HCT116 (cell line): Measurements from ENCODE around the gene GZF1. TPM values are rescaled to one million over a fixed set of nuclear protein-coding genes. Genes with fewer than 3 reads are reported as not detected.

Source experiments
- ATAC-seq: fragments of 200-7000 bp; cut with Tn5 transposase; 2 replicates; pipeline ENCODE4 v1.9.1; 2020; ENCODE audit warnings: mild to moderate bottlenecking, moderate library complexity
- BruUV-seq: library from RNA; stranded (reverse); fragments of 400-500 nt; replicated peaks from 2 replicates; lab custom pipeline; 2021; lab: Mats Ljungman, UMichigan
- CTCF ChIA-PET: fragments of 300-600 bp; sonication (Branson Sonifier 250); formaldehyde crosslinking; loops from one replicate; lab custom pipeline; 2021; ENCODE audit warnings: antibody characterized with exemption; lab: Charles Lee
- POLR2A ChIA-PET: fragments of 300-600, 350-600 bp; sonication (Branson Sonifier 250); formaldehyde crosslinking; loops from one replicate; lab custom pipeline; 2021; ENCODE audit warnings: antibody characterized with exemption; lab: Charles Lee
- RAD21 ChIA-PET, 2 experiments: fragments of 300-600 bp; sonication (Branson Sonifier 250); formaldehyde crosslinking; loops; one replicate each; lab custom pipeline; 2023; ENCODE audit warnings: low total read pairs in 2 of 2; ENCODE audit not compliant: uncharacterized antibody in 2 of 2, unreplicated experiment in 2 of 2, low non-redundant PET in 1 of 2; lab: Charles Lee
- DNase-seq: peaks from one replicate; pipeline ENCODE4 v3.0.0-alpha.2; 2010; ENCODE audit warnings: low read depth, low spot score
- H2AFZ ChIP-seq: fragments of 200-600 bp; shearing (Covaris generic), sonication (generic); 2 replicates; pipeline ENCODE4 v1.6.1; 2017; ENCODE audit warnings: low read depth, mixed run types, mixed read lengths, antibody characterized with exemption, low read length; ENCODE audit not compliant: poor library complexity, severe bottlenecking
- H3K27ac ChIP-seq: 2 replicates; pipeline ENCODE4 v1.5.1; 2012; ENCODE audit warnings: low read depth, low read length
- H3K27me3 ChIP-seq: fragments of 200-600 bp; sonication (generic); 2 replicates; pipeline ENCODE4 v1.6.1; 2016; ENCODE audit warnings: mixed run types, low read length, mixed read lengths; ENCODE audit not compliant: insufficient read depth
- H3K36me3 ChIP-seq, 2 experiments: fragments of 200-500 bp in 1 of 2; fragments of 200-600 bp in 1 of 2; sonication (Bioruptor generic) in 1 of 2; sonication (generic) in 1 of 2; 2 replicates each; pipeline versions ENCODE4 v1.5.1 to v1.6.1; 2014 to 2016; ENCODE audit warnings: low read length in 2 of 2, inconsistent platforms in 1 of 2, mixed read lengths in 1 of 2, mixed run types in 1 of 2; ENCODE audit not compliant: insufficient read depth in 2 of 2, control insufficient read depth in 1 of 2
- H3K4me1 ChIP-seq, 2 experiments: fragments of 200-600 bp in 1 of 2; sonication (generic) in 1 of 2; 2 replicates each; pipeline versions ENCODE4 v1.5.1 to v1.6.1; 2012 to 2017; ENCODE audit warnings: low read length in 2 of 2, inconsistent platforms in 1 of 2, mild to moderate bottlenecking in 1 of 2, mixed read lengths in 1 of 2, mixed run types in 1 of 2, moderate library complexity in 1 of 2; ENCODE audit not compliant: insufficient read depth in 2 of 2, control insufficient read depth in 1 of 2
- H3K4me2 ChIP-seq: fragments of 200-600 bp; sonication (generic); 2 replicates; pipeline ENCODE4 v1.6.1; 2017; ENCODE audit warnings: mixed run types, low read length, mixed read lengths
- H3K4me3 ChIP-seq, 2 experiments: fragments of 200-600 bp in 1 of 2; sonication (generic) in 1 of 2; replicated peaks in 1 of 2; 2 replicates each; pipeline ENCODE4 v1.5.1; 2011 to 2016; ENCODE audit warnings: low read length in 2 of 2, control low read depth in 1 of 2, low read depth in 1 of 2, mild to moderate bottlenecking in 1 of 2, mixed read lengths in 1 of 2, mixed run types in 1 of 2
- H3K79me2 ChIP-seq: fragments of 200-600 bp; sonication (generic); 2 replicates; pipeline ENCODE4 v1.6.1; 2017; ENCODE audit warnings: mild to moderate bottlenecking, mixed run types, low read length, moderate library complexity, mixed read lengths; ENCODE audit not compliant: insufficient read depth
- H3K9ac ChIP-seq: fragments of 200-600 bp; sonication (generic); 2 replicates; pipeline ENCODE4 v1.6.1; 2016; ENCODE audit warnings: low read length, mixed read lengths
- H3K9me2 ChIP-seq: fragments of 200-600 bp; sonication (generic), shearing (Covaris generic); 2 replicates; pipeline ENCODE4 v1.6.1; 2017; ENCODE audit warnings: mixed run types, mild to moderate bottlenecking, moderate library complexity; ENCODE audit not compliant: insufficient read depth
- H3K9me3 ChIP-seq, 2 experiments: fragments of 200-500 bp in 1 of 2; fragments of 200-600 bp in 1 of 2; sonication (Bioruptor generic) in 1 of 2; sonication (generic) in 1 of 2; 2 replicates each; pipeline ENCODE4 v1.6.1; 2014 to 2017; ENCODE audit warnings: low read length in 2 of 2, mixed read lengths in 2 of 2, inconsistent platforms in 1 of 2, low read depth in 1 of 2, mild to moderate bottlenecking in 1 of 2, mixed run types in 1 of 2, moderate library complexity in 1 of 2; ENCODE audit not compliant: control insufficient read depth in 1 of 2, insufficient read depth in 1 of 2
- H4K20me1 ChIP-seq: fragments of 200-600 bp; sonication (generic), shearing (Covaris generic); 2 replicates; pipeline ENCODE4 v1.6.1; 2017; ENCODE audit warnings: mixed run types, mild to moderate bottlenecking, moderate library complexity; ENCODE audit not compliant: insufficient read depth
- CBX3 ChIP-seq: IDR thresholded peaks from 2 replicates; pipeline ENCODE4 v1.6.1; 2012; ENCODE audit warnings: low read depth
- EGR1 ChIP-seq: IDR thresholded peaks from 2 replicates; pipeline ENCODE4 v1.6.1; 2012; ENCODE audit warnings: low read depth
- ELF1 ChIP-seq: IDR thresholded peaks from 2 replicates; pipeline ENCODE4 v1.6.1; 2012; ENCODE audit warnings: low read depth, borderline replicate concordance
- EZH2 ChIP-seq: fragments of 200-600 bp; sonication (generic); IDR thresholded peaks from 2 replicates; pipeline ENCODE4 v1.6.1; 2017; ENCODE audit warnings: antibody characterized with exemption, mixed run types
- EZH2phosphoT487 ChIP-seq: fragments of 200-600 bp; IDR thresholded peaks from 2 replicates; pipeline ENCODE4 v1.6.1; 2018; ENCODE audit warnings: antibody characterized with exemption, borderline replicate concordance
- FOSL1 ChIP-seq: IDR thresholded peaks from 2 replicates; pipeline ENCODE4 v1.6.1; 2012; ENCODE audit warnings: low read depth
- JUND ChIP-seq: IDR thresholded peaks from 2 replicates; pipeline ENCODE4 v1.6.1; 2012
- POLR2A ChIP-seq: IDR thresholded peaks from 2 replicates; pipeline ENCODE4 v1.7.0; 2011; ENCODE audit warnings: borderline replicate concordance; ENCODE audit not compliant: insufficient read depth, insufficient read length; ENCODE audit errors: extremely low read depth
- POLR2AphosphoS5 ChIP-seq: IDR thresholded peaks from 2 replicates; pipeline ENCODE4 v1.6.1; 2011; ENCODE audit warnings: mild to moderate bottlenecking, low read depth, low read length, moderate library complexity
- RAD21 ChIP-seq: IDR thresholded peaks from 2 replicates; pipeline ENCODE4 v1.6.1; 2012; ENCODE audit warnings: low read depth, mild to moderate bottlenecking
- SIN3A ChIP-seq: IDR thresholded peaks from 2 replicates; pipeline ENCODE4 v1.6.1; 2012; ENCODE audit warnings: low read depth
- SP1 ChIP-seq: IDR thresholded peaks from 2 replicates; pipeline ENCODE4 v1.6.1; 2012; ENCODE audit warnings: low read depth
- SRF ChIP-seq: IDR thresholded peaks from 2 replicates; pipeline ENCODE4 v1.6.1; 2012; ENCODE audit warnings: low read depth
- TCF7L2 ChIP-seq: IDR thresholded peaks from 2 replicates; pipeline ENCODE4 v1.7.0; 2011; ENCODE audit warnings: borderline replicate concordance, inconsistent platforms; ENCODE audit not compliant: insufficient read depth, insufficient read length; ENCODE audit errors: extremely low read depth
- ZNF274 ChIP-seq: fragments of 200-500 bp; sonication (Bioruptor generic); IDR thresholded peaks from 2 replicates; pipeline ENCODE4 v1.6.1; 2014; ENCODE audit warnings: mild to moderate bottlenecking, low read depth, low read length, inconsistent platforms
- intact Hi-C: fragments of 100-400 bp; cut with micrococcal nuclease; formaldehyde crosslinking; loops from 2 replicates; pipeline ENCODE4 v1.10.0; 2022
- total RNA-seq: library from RNA; stranded (reverse); gene quantifications from one replicate; pipeline ENCODE4 v1.2.1, GENCODE V29; 2021; ENCODE audit not compliant: unreplicated experiment
- TF ChIP-seq, protein P1 (sequence below): IDR thresholded peaks from 2 replicates; pipeline ENCODE4 v1.6.1; 2012
- TF ChIP-seq, protein P2 (sequence below), 3 experiments: fragments of 200-600 bp in 1 of 3; sonication (generic) in 1 of 3; IDR thresholded peaks in 2 of 3; conservative IDR thresholded peaks in 1 of 3; 2 replicates each; pipeline ENCODE4 v1.5.1; 2012 to 2017; ENCODE audit warnings: low read depth in 2 of 3, low read length in 2 of 3, antibody characterized with exemption in 1 of 3, borderline replicate concordance in 1 of 3, control low read depth in 1 of 3, mild to moderate bottlenecking in 1 of 3, mixed read lengths in 1 of 3, mixed run types in 1 of 3, moderate library complexity in 1 of 3; ENCODE audit not compliant: insufficient read depth in 1 of 3
- TF ChIP-seq, protein P3 (sequence below): IDR thresholded peaks from 2 replicates; pipeline ENCODE4 v1.6.1; 2012

Gene GZF1
- total RNA-seq, 1 experiment from 2014 or later, result 10.4 TPM

DNA sequence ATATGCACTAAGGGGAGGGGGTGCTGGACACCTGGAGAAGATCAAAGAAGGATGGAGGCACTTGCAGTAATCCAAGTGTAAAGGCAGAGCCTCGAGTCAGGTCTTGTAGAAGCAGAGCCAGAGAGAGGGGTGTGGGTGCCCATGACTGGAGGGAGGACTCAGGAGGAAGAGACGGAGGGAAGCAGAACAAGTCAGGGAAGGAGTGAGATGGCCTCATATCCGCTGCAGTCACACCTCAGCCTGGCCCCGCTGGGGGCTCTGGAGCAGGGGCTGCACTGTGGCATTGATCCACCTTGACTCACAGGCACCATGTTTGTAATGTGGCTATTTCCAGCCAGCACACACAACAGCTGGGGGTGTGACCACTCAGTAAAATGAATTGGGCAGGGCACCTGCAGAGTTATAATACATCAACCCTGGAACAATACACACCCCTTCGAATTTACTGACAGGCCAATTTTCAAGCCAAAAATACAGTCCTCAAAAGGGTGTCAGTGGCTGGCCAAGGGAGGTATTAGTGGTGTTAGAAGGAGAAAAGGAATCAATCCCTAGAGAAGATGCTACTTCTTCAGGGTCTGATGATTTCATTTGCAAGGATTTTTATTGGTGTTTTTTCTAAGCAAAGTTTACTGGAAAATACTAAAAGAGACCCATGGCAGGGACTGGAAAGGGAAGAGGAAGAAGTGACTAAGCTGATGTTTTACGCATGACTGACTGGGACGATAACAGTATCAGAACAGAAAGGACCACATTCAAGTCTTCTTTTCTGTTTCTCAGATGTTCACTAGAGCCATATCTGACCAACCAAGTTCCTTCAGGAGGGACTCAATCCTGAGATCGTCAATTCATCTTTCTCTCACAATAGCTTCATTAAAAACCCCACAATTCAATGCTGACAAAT lies 30.3 kb upstream of the GZF1 start:
- H3K27me3 ChIP-seq, result peaks cover 31% of the 10 kb centered on the region; the same call in 1 of the 2 replicates
- H3K9me3 ChIP-seq, result no peaks in the 10 kb centered on the region
- ChIA-PET RAD21 (no interaction called here), POLR2A (no interaction called here), CTCF (interaction anchor here (1.2 kb wide), 1 partner anchor 640 kb away, joined by 4 read pairs; no protein-coding TSS in a partner anchor)
- DNase-seq (no peak), ATAC-seq (no peak)
- no peaks in the 10 kb centered on the region for H3K79me2 ChIP-seq
- TF ChIP-seq, protein P1, sequence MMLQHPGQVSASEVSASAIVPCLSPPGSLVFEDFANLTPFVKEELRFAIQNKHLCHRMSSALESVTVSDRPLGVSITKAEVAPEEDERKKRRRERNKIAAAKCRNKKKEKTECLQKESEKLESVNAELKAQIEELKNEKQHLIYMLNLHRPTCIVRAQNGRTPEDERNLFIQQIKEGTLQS, result no peak
- TF ChIP-seq TCF7L2, result no peak
- TF ChIP-seq POLR2AphosphoS5, result no peak
- no peak for TF ChIP-seq EGR1
- no peak for TF ChIP-seq RAD21
- TF ChIP-seq ELF1, result no peak
- no peak for TF ChIP-seq CBX3
- TF ChIP-seq FOSL1, result no peak
- TF ChIP-seq POLR2A, result no peak
- no peak for TF ChIP-seq EZH2phosphoT487
- TF ChIP-seq, protein P2, sequence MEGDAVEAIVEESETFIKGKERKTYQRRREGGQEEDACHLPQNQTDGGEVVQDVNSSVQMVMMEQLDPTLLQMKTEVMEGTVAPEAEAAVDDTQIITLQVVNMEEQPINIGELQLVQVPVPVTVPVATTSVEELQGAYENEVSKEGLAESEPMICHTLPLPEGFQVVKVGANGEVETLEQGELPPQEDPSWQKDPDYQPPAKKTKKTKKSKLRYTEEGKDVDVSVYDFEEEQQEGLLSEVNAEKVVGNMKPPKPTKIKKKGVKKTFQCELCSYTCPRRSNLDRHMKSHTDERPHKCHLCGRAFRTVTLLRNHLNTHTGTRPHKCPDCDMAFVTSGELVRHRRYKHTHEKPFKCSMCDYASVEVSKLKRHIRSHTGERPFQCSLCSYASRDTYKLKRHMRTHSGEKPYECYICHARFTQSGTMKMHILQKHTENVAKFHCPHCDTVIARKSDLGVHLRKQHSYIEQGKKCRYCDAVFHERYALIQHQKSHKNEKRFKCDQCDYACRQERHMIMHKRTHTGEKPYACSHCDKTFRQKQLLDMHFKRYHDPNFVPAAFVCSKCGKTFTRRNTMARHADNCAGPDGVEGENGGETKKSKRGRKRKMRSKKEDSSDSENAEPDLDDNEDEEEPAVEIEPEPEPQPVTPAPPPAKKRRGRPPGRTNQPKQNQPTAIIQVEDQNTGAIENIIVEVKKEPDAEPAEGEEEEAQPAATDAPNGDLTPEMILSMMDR (IDR thresholded peaks at IDR 0.05 in 2 of 3, conservative IDR thresholded peaks at IDR 0.05 in 1 of 3; ENCODE audit: borderline replicate concordance in 1 of 3, insufficient read depth in 1 of 3, low read depth in 2 of 3, low read length in 2 of 3), result no peak
- TF ChIP-seq SP1, result no peak
- no peak for TF ChIP-seq JUND
- no peak for TF ChIP-seq ZNF274
- TF ChIP-seq, protein P3, sequence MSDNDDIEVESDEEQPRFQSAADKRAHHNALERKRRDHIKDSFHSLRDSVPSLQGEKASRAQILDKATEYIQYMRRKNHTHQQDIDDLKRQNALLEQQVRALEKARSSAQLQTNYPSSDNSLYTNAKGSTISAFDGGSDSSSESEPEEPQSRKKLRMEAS, result no peak
- TF ChIP-seq EZH2, result no peak
- TF ChIP-seq SIN3A, result no peak
- no peak for TF ChIP-seq SRF
- H3K4me3 ChIP-seq, result no peak overlapping the region
- H3K9me2 ChIP-seq, result no peaks in the 10 kb centered on the region
- H2AFZ ChIP-seq, result no peak overlapping the region
- H3K27ac ChIP-seq, result no peak overlapping the region
- H3K4me1 ChIP-seq, result no peaks in the 10 kb centered on the region
- H3K36me3 ChIP-seq, result no peaks in the 10 kb centered on the region
- no TSS peak for BruUV-seq
- no peak overlapping the region for H3K4me2 ChIP-seq
- no peak overlapping the region for H3K9ac ChIP-seq
- no peaks in the 10 kb centered on the region for H4K20me1 ChIP-seq
- intact Hi-C loops, result no loop called here
